Measurements from ENCODE around the gene TRRAP.

GRCh38 chr7:99016196-99016595 is 137.9 kb downstream of the TRRAP start:
- TF ChIP-seq CTCF (IDR thresholded peaks at IDR 0.05) (no peak), POLR2A (IDR thresholded peaks at IDR 0.05) (no peak)
